SK-N-SH (cell line): ENCODE measurements around the gene DHRS7C. TPM values are rescaled to one million over a fixed set of nuclear protein-coding genes. Genes with fewer than 3 reads are reported as not detected.

Experiments
- CTCF ChIA-PET: fragments of 300-600, 350-600 bp; formaldehyde crosslinking; extraction: SDS; loops from one replicate; lab custom pipeline; 2021; lab: Yijun Ruan, JAX
- POLR2A ChIA-PET: fragments of 350-600 bp; sonication (Branson Sonifier 250); formaldehyde crosslinking; extraction: SDS; loops from one replicate; lab custom pipeline; 2020; ENCODE audit warnings: antibody characterized with exemption, inconsistent platforms; lab: Yijun Ruan, JAX
- DNase-seq: peaks from one replicate; pipeline ENCODE4 v3.0.0; 2012
- H2AFZ ChIP-seq: fragments of 200-600 bp; sonication (generic); 2 replicates; pipeline ENCODE4 v1.8.1; 2016; ENCODE audit warnings: antibody characterized with exemption, mild to moderate bottlenecking, low read depth
- H3F3A ChIP-seq: fragments of 200-600 bp; sonication (generic); replicated peaks from 2 replicates; pipeline ENCODE3; 2016; ENCODE audit warnings: antibody characterized with exemption, mild to moderate bottlenecking; ENCODE audit not compliant: insufficient read depth
- H3K27ac ChIP-seq, 2 experiments: fragments of 200-500 bp in 1 of 2; fragments of 200-600 bp in 1 of 2; sonication (Bioruptor generic) in 1 of 2; sonication (generic), shearing (Covaris generic) in 1 of 2; 2 replicates each; pipeline versions ENCODE4 v1.5.1 to v1.6.1; 2014 to 2016; ENCODE audit warnings: low read depth in 2 of 2, inconsistent platforms in 1 of 2, low read length in 1 of 2, mild to moderate bottlenecking in 1 of 2, mixed read lengths in 1 of 2
- H3K27me3 ChIP-seq: fragments of 200-600 bp; sonication (generic), shearing (Covaris generic); 2 replicates; pipeline ENCODE4 v1.6.1; 2016; ENCODE audit warnings: mixed run types; ENCODE audit not compliant: insufficient read depth
- H3K36me3 ChIP-seq, 2 experiments: fragments of 200-500 bp in 1 of 2; fragments of 200-600 bp in 1 of 2; sonication (Bioruptor generic) in 1 of 2; sonication (generic) in 1 of 2; replicated peaks in 1 of 2; 2 replicates each; pipeline versions ENCODE3 to v1.5.1; 2014 to 2016; ENCODE audit warnings: low read length in 1 of 2, mild to moderate bottlenecking in 1 of 2; ENCODE audit not compliant: insufficient read depth in 2 of 2, control insufficient read depth in 1 of 2
- H3K4me1 ChIP-seq, 2 experiments: fragments of 200-500 bp in 1 of 2; fragments of 200-600 bp in 1 of 2; sonication (Bioruptor generic) in 1 of 2; sonication (generic), shearing (Covaris generic) in 1 of 2; 2 replicates each; pipeline versions ENCODE4 v1.5.1 to v1.6.1; 2014 to 2016; ENCODE audit warnings: low read depth in 1 of 2, low read length in 1 of 2, mixed run types in 1 of 2; ENCODE audit not compliant: insufficient read depth in 2 of 2, control insufficient read depth in 1 of 2
- H3K4me2 ChIP-seq: fragments of 200-600 bp; sonication (generic), shearing (Covaris generic); 2 replicates; pipeline ENCODE4 v1.6.1; 2017; ENCODE audit warnings: mixed run types
- H3K4me3 ChIP-seq, 2 experiments: fragments of 200-500 bp in 1 of 2; fragments of 200-600 bp in 1 of 2; sonication (Bioruptor generic) in 1 of 2; sonication (generic), shearing (Covaris generic) in 1 of 2; 2 replicates each; pipeline versions ENCODE4 v1.5.1 to v1.8.1; 2014 to 2016; ENCODE audit warnings: low read depth in 2 of 2, inconsistent platforms in 1 of 2, low read length in 1 of 2, mild to moderate bottlenecking in 1 of 2, mixed read lengths in 1 of 2, moderate library complexity in 1 of 2
- H3K79me2 ChIP-seq: fragments of 200-600 bp; sonication (generic); 2 replicates; pipeline ENCODE4 v1.8.1; 2017; ENCODE audit warnings: mild to moderate bottlenecking; ENCODE audit not compliant: insufficient read depth
- H3K9ac ChIP-seq: fragments of 200-600 bp; sonication (generic); 2 replicates; pipeline ENCODE4 v1.6.1; 2017; ENCODE audit warnings: mixed run types
- H3K9me2 ChIP-seq: fragments of 200-600 bp; sonication (generic); 2 replicates; pipeline ENCODE4 v1.6.1; 2017; ENCODE audit warnings: mixed run types
- H3K9me3 ChIP-seq: fragments of 200-600 bp; sonication (generic); 2 replicates; pipeline ENCODE4 v1.6.1; 2017; ENCODE audit warnings: mixed run types, mild to moderate bottlenecking, moderate library complexity
- H4K20me1 ChIP-seq: fragments of 200-600 bp; sonication (generic); 2 replicates; pipeline ENCODE4 v1.6.1; 2017; ENCODE audit warnings: mild to moderate bottlenecking, mixed run types; ENCODE audit not compliant: insufficient read depth
- CHD2 ChIP-seq: fragments of 150-350 bp; IDR thresholded peaks from 2 replicates; pipeline ENCODE4 v1.6.1; 2018; ENCODE audit warnings: low read length; ENCODE audit not compliant: partially characterized antibody
- EZH2phosphoT487 ChIP-seq: fragments of 200-600 bp; sonication (generic); IDR thresholded peaks from 2 replicates; pipeline ENCODE4 v1.6.1; 2017; ENCODE audit warnings: low read depth, mixed run types, mild to moderate bottlenecking, antibody characterized with exemption, moderate library complexity, borderline replicate concordance
- GATA2 ChIP-seq: sonication (generic); formaldehyde crosslinking; IDR thresholded peaks from 2 replicates; pipeline ENCODE4 v1.5.0; 2020; ENCODE audit warnings: mild to moderate bottlenecking, missing genetic modification reagents
- IRF3 ChIP-seq: fragments of 150-350 bp; IDR thresholded peaks from 2 replicates; pipeline ENCODE4 v1.6.1; 2016; ENCODE audit warnings: mild to moderate bottlenecking, low read depth, low read length
- MXI1 ChIP-seq: IDR thresholded peaks from 2 replicates; pipeline ENCODE4 v1.6.1; 2012; ENCODE audit warnings: mild to moderate bottlenecking, low read depth, low read length, improper control_type of control experiment
- NFIC ChIP-seq: IDR thresholded peaks from 2 replicates; pipeline ENCODE4 v1.4.0; 2012; ENCODE audit warnings: borderline replicate concordance
- NRF1 ChIP-seq: IDR thresholded peaks from 2 replicates; pipeline ENCODE4 v1.6.1; 2012; ENCODE audit warnings: low read depth, mild to moderate bottlenecking, low read length
- PBX3 ChIP-seq: IDR thresholded peaks from 2 replicates; pipeline ENCODE4; 2012
- POLR2AphosphoS5 ChIP-seq: IDR thresholded peaks from 2 replicates; pipeline ENCODE4 v1.6.1; 2012; ENCODE audit warnings: low read depth, low read length
- RAD21 ChIP-seq: IDR thresholded peaks from 2 replicates; pipeline ENCODE4 v1.6.1; 2012; ENCODE audit warnings: mild to moderate bottlenecking, low read length
- SIN3A ChIP-seq: IDR thresholded peaks from 2 replicates; pipeline ENCODE4 v1.6.1; 2012; ENCODE audit warnings: low read depth, mild to moderate bottlenecking, low read length, moderate library complexity, borderline replicate concordance
- TAF1 ChIP-seq: IDR thresholded peaks from 2 replicates; pipeline ENCODE4 v1.6.1; 2012; ENCODE audit warnings: low read depth, mild to moderate bottlenecking, low read length, moderate library complexity, borderline replicate concordance
- WGBS: methylation state at CpG from one replicate; pipeline ENCODE4 v1.1.6; 2017; ENCODE audit warnings: low lambda C conversion rate; 5-methylcytosine and 5-hydroxymethylcytosine counted together
- polyA plus RNA-seq, 3 experiments: library from polyadenylated mRNA; depleted of rRNA; stranded (reverse); fragments of >200 nt; gene quantifications; 2 replicates each; pipeline ENCODE4 v1.2.3, GENCODE V29; 2012

DHRS7C gene
- polyA plus RNA-seq, 1 of the 3 experiments (the other 2 are of a cell fraction), result not detected

GRCh38 chr17:9772658-9773057 is 18.7 kb downstream of the DHRS7C start:
- Histone ChIP-seq H3K4me1 (no peaks in the 10 kb centered on the region), H3F3A (no peaks in the 10 kb centered on the region), H3K36me3 (no peaks in the 10 kb centered on the region), H2AFZ (no peak overlapping the region), H3K27ac (no peak overlapping the region), H3K9me2 (no peaks in the 10 kb centered on the region), H3K9ac (no peak overlapping the region), H3K79me2 (no peaks in the 10 kb centered on the region), H3K27me3 (peaks cover 54% of the 10 kb centered on the region), H3K4me2 (no peak overlapping the region), H4K20me1 (no peaks in the 10 kb centered on the region), H3K4me3 (no peak overlapping the region), H3K9me3 (no peaks in the 10 kb centered on the region)
- no peak for TF ChIP-seq TAF1
- no peak for TF ChIP-seq MXI1
- no peak for TF ChIP-seq PBX3
- TF ChIP-seq EZH2phosphoT487, result no peak
- no peak for TF ChIP-seq RAD21
- no peak for TF ChIP-seq IRF3
- no peak for TF ChIP-seq NRF1
- no peak for TF ChIP-seq CHD2
- TF ChIP-seq GATA2 (CRISPR knock-in tag), result no peak
- no peak for TF ChIP-seq NFIC
- ChIA-PET CTCF (interaction anchor here (0.7 kb wide), 1 partner anchor 44 kb away, joined by 3 read pairs; no protein-coding TSS in a partner anchor), POLR2A (no interaction called here)
- no peak for DNase-seq
- 23% methylated on average over 9 of the region's 19 CpGs for WGBS

GRCh38 chr17:9771465-9771864 is 19.9 kb downstream of the DHRS7C start:
- no peaks in the 10 kb centered on the region for H3K9me3 ChIP-seq

More at GRCh38 chr17:9771465-9771864, 19.9 kb downstream of the DHRS7C start:
- DNase-seq, result no peak
- H3K4me2 ChIP-seq, result no peak overlapping the region
- no peaks in the 10 kb centered on the region for H3K79me2 ChIP-seq
- no peak overlapping the region for H2AFZ ChIP-seq
- H3K36me3 ChIP-seq, result no peaks in the 10 kb centered on the region
- H3F3A ChIP-seq, result no peaks in the 10 kb centered on the region
- 32% methylated on average over 18 of the region's 27 CpGs for WGBS
- CTCF ChIA-PET, result no interaction called here
- TF ChIP-seq SIN3A, result no peak
- TF ChIP-seq NRF1, result no peak
- no peak for TF ChIP-seq POLR2AphosphoS5
- no peak overlapping the region for H3K27ac ChIP-seq
- no peak overlapping the region for H3K9ac ChIP-seq
- H3K4me1 ChIP-seq, result no peaks in the 10 kb centered on the region
- POLR2A ChIA-PET, result no interaction called here
- H4K20me1 ChIP-seq, result no peaks in the 10 kb centered on the region
- peaks cover 60% of the 10 kb centered on the region for H3K27me3 ChIP-seq
- H3K9me2 ChIP-seq, result no peaks in the 10 kb centered on the region
- no peak overlapping the region for H3K4me3 ChIP-seq
